GM12873 (cell line): ENCODE results near the gene FAM107B.

Source experiments
- CTCF ChIP-seq: IDR thresholded peaks from 2 replicates; pipeline ENCODE4 v1.5.1; 2012; ENCODE audit warnings: low read depth, mild to moderate bottlenecking, moderate library complexity, low read length, control low read depth; ENCODE audit not compliant: insufficient read depth; ENCODE audit errors: missing control alignments

Gene FAM107B

DNA sequence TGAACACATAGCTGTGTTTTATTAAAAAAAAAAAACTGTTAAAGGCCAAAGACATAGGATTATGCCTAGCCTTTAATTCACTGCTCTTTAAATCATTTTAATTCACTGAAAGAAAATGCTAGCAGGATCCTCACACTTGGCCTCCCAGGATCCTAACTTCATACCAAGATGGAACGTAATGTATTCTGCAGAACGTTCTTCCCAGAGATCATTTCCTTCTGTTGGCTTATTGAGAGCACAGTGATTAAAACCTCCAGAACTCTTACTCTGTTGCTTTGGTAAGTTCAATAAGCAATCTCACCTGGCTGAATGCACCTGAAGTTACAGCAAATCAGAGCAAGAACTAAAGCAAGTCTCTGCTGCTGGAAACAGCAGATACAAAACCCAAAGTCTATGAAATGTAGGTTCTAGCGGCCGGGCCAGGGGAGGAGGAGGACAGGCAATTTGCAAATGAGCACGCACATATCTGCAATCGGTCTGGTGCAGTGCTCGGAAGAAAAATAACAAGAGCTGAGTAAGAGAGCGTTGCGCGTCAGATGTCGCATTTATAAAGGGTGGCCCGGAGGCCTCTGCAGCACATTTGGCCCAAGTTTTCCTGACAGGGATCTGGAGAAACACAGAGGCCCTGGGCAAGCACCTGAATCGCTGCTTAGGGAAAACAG lies 193.9 kb downstream of the FAM107B start:
- TF ChIP-seq CTCF = no peak

GRCh38 chr10:14579405-14579804 lies 195.3 kb downstream of the FAM107B start:
- TF ChIP-seq CTCF = no peak

- TF ChIP-seq CTCF = no peak
Observed at GRCh38 chr10:14578060-14578952, 196.4 kb downstream of the FAM107B start.

- no peak for TF ChIP-seq CTCF
Observed at GRCh38 chr10:14574885-14575284, 199.8 kb downstream of the FAM107B start.

GRCh38 chr10:14574291-14574690 lies 200.4 kb downstream of the FAM107B start:
- no peak for TF ChIP-seq CTCF

DNA sequence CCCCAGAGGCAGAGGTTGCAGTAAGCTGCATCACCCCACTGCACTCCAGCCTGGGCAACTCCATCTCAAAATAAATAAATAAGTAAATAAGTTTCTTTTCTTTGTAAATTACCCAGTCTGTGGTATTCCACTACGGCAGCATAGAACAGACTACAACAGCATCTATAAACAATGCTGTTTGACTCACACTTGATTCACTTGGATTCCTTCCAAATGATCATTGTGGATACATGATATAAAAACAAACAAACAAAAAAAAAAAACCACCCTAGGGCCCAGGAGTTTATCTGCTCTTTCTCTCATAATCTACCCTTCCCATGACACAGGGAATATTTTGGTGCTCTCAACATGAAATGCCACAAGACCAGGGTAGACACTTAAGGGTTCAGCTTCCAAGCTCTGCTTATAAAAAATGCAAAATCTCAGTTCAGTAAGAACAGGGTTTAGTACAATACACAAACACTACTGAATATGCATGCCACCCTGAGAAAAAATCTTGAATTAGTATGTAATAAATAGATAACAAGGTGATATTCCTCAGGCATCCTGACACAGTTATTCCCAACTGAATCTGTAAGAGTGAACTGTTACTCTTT lies 200.9 kb downstream of the FAM107B start:
- TF ChIP-seq CTCF = no peak

DNA sequence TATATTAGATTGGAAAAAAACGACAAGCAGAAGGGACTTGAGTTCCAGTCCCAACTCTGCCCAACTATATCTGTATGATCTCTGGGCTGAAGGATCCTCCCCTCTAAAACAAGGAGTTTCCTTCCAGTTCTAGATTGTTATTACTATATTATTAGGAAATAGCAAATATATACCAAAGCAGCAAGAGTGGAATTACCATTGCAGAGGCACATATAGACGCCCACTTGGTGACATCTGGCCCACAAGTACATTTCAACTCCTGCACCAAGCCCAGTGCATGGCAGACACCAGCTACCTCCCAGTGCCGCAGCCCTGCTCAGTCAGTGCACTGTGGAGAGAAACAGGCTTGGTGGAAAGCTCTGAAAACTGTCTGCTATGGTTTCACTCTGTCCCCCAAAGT lies 201.9 kb downstream of the FAM107B start:
- no peak for TF ChIP-seq CTCF
